ENCODE measurements around the gene ACP7. TPM values are rescaled to one million over a fixed set of nuclear protein-coding genes. Genes with fewer than 3 reads are reported as not detected.

The ACP7 gene
- total and polyA plus RNA-seq, 8 donors: 0.09 to 0.42 (median 0.11) TPM; not detected in 5

DNA sequence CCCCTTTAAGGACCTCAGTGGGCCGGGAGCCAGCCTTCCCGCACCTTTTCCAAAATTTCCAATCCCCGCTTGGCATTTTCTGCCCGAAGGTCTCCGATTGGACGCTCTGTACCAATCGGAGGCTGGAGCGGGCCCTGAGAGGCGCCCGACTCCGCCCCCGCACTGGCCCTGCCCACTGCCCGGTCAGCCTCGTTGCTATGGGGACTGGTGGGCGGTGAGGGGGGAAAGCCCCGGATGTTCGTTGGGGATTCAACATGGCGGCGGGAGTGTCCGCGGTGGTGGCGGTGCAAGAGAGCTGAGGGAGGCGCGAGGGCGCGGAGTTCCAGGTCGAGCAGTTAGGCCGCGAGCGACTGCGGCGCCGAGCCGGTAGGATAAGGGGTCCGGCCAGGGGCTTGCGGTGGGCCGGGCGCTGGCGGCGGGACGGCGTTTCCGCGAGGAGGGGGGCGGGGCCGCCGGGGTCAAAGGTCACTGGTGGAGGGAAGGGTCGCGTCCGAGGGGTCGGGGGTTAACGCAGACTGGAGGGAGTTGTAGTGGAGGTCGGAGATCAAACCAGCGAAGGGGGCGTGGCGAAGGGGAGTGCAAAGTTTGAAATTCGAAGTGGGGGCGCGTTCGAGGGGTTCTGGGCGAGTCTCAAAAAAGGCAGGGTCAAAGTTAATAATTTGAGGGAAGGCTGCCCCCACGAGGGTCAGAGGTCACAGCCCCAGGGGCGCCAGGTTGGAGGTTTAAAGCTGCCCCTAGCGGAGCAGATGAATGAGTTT, 41.6 kb downstream of the ACP7 start, which contains the start of gene PAK4:
TSS of gene PAK4 (plus strand) at position 233 of the 758 bp plus-strand sequence. CDS start 43,768 bp downstream, outside the sequence.
- Histone ChIP-seq H3K27ac (peak within 1 kb of the TSS; percentile 68 to 89 (median 82)), H3K27me3 (no peaks in the 10 kb centered on the region), H3K4me1 (peaks cover 18 to 33% (median 27%) of the 10 kb centered on the region in 3 donors), H3K36me3 (no peaks in the 10 kb centered on the region), H3K9me3 (no peaks in the 10 kb centered on the region), H3K4me3 (peak within 1 kb of the TSS; percentile 78 to 94 (median 86))
- ATAC-seq (peak; percentile 89 to 96 (median 93)), FAIRE-seq (peak; percentile 96), DNase-seq (peak; percentile 96 to 99 (median 98))
- TF ChIP-seq, protein P1, sequence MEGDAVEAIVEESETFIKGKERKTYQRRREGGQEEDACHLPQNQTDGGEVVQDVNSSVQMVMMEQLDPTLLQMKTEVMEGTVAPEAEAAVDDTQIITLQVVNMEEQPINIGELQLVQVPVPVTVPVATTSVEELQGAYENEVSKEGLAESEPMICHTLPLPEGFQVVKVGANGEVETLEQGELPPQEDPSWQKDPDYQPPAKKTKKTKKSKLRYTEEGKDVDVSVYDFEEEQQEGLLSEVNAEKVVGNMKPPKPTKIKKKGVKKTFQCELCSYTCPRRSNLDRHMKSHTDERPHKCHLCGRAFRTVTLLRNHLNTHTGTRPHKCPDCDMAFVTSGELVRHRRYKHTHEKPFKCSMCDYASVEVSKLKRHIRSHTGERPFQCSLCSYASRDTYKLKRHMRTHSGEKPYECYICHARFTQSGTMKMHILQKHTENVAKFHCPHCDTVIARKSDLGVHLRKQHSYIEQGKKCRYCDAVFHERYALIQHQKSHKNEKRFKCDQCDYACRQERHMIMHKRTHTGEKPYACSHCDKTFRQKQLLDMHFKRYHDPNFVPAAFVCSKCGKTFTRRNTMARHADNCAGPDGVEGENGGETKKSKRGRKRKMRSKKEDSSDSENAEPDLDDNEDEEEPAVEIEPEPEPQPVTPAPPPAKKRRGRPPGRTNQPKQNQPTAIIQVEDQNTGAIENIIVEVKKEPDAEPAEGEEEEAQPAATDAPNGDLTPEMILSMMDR (IDR thresholded peaks at IDR 0.05): no peak
- intact Hi-C loops (cut with DNase I): no loop called here
- WGBS, 2 donors: 0 to 1% methylated on average over 64 of the region's 64 CpGs

DNA sequence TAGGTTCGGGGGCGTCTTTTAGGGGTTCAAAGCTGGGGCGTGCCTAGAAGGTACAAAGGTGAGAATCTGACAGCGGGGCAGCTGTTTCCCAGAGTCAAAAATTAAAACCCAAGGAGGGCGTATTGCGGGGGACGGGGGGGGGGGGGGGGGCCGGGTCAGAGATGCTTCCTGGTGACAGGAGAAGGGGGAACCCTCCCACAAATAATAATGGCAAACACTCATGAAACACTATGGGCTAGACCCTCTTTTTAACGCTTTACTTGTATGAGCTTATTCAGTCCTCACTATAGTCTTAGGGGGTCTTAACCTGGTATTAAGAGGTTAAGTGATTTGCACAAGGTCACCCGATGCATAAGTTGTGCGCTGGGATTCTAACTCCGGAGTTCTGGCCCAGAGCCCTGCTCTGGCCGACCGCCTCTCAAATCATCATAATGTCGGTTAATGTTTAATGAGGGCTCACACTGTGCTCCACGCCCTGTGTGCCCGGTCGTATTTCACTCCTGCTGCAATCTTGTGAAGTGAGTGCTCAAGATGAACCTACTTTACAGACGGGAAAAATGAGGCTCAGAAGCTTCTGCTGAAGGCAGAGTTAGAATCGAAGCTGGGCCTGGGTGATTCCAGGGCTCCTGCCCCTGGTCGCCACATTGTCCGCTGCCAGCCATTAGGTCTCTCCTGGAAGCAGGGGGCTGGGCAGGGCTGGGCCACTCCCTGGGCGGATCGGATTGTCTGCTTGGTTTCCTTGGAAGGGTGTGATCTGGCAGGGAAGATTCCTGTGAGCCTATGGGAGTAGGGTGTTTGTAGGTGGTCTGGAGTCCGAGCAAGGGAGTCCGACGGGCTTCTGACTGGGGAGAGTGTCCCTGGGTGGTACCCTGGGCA, 42.4 kb downstream of the ACP7 start:
- TF ChIP-seq, protein P1 (IDR thresholded peaks at IDR 0.05): no peak
- no peaks in the 10 kb centered on the region for H3K9me3 ChIP-seq
- ATAC-seq: peak; percentile 71 to 81 (median 78)
- peak in 5 of 6 donors; percentile 79 to 90 (median 84) for DNase-seq
- no peak for FAIRE-seq
- H3K4me1 ChIP-seq: peaks cover 18 to 39% (median 35%) of the 10 kb centered on the region in 3 donors
- H3K4me3 ChIP-seq: peak overlapping the region; percentile 78 to 94 (median 86)
- WGBS, 2 donors: 11% methylated on average over 26 of the region's 27 CpGs
- intact Hi-C loops (cut with DNase I): no loop called here
- H3K27ac ChIP-seq: peak overlapping the region; percentile 68 to 89 (median 82)
- no peaks in the 10 kb centered on the region for H3K27me3 ChIP-seq
- H3K36me3 ChIP-seq: no peaks in the 10 kb centered on the region

DNA sequence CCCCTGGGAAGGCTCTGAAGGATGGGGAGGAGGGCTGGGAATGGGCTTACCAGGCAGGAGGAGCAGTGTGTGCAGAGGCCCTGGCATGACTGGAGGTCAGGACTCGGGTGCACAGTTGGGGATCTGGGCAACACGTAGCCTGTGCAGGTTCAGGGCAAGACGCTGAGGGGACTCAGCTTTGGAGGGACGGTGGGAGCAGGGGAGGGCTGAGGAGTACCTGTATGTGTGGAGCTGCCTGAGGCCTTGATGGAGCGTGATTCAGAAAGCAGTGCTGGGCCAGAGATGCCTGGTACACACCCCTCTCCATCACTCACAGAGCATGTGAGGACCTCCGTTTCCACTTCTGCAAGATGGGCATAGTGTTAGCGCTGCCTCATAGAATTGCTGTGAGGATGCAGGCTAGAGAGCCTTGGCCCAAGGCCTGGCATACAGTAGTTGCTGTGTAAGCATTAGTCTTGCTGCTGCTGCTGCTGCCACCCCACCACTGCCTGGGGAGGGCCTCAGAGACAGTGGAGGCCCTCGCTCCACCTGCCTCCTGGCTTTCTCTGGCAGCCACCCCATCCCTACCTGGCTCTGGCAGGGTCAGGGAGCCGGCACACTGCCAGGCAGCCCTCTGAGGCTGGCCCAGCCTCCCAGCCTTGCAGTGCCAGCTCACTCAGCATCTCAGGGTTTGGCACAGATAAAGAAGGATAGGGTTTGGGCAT, 43.8 kb downstream of the ACP7 start:
- intact Hi-C loops (cut with DNase I): no loop called here
- WGBS, 2 donors: 29 to 34% methylated on average over 8 to 9 of the region's 9 CpGs
- Histone ChIP-seq H3K9me3 (no peaks in the 10 kb centered on the region), H3K27me3 (no peaks in the 10 kb centered on the region), H3K4me3 (no peak overlapping the region), H3K27ac (peak overlapping the region in 2 of 4 donors; percentile 68 to 89), H3K36me3 (no peaks in the 10 kb centered on the region), H3K4me1 (peaks cover 26 to 42% (median 39%) of the 10 kb centered on the region in 3 donors)
- TF ChIP-seq, protein P1 (IDR thresholded peaks at IDR 0.05): no peak
- FAIRE-seq (no peak), DNase-seq (peak; percentile 85 to 95 (median 90)), ATAC-seq (peak; percentile 41 to 71 (median 62))

DNA sequence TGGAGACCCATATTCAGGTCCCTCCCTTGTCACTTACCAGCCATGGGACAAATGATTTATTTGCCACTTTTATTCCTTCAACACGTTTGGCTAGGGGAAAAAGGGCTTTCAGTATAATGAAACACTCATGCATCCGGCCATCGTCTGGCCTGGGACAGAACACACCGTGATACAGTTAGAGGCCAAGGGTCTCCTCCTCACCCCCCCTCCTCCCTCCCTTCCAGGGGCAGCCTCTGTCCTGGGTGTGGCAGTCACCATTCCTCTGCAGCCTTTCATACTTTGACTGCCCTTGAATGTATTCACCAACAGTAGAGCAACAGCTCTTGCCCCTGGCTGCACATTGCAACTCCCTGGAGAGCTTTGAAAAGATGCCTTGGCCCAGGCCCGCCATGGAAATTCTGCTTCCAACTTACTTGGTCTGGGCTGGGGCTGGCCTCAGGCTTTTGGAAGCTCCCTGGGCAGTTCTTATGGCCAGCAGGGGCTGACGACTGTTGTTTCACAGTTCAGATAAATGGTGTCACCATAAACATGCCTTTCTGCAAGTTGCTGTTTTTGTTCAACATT, 44.4 kb downstream of the ACP7 start:
- Histone ChIP-seq H3K36me3 (no peaks in the 10 kb centered on the region), H3K4me3 (no peak overlapping the region), H3K27me3 (no peaks in the 10 kb centered on the region), H3K27ac (peak overlapping the region in 2 of 4 donors; percentile 11), H3K4me1 (peaks cover 30 to 48% (median 39%) of the 10 kb centered on the region in 3 donors), H3K9me3 (no peaks in the 10 kb centered on the region)
- DNase-seq (peak in 1 of 6 donors; percentile 28), ATAC-seq (no peak), FAIRE-seq (no peak)
- intact Hi-C loops (cut with DNase I): no loop called here
- WGBS, 2 donors: 26 to 27% methylated on average over 6 of the region's 6 CpGs
- TF ChIP-seq, protein P1 (IDR thresholded peaks at IDR 0.05): no peak
